Stimulated activated CD8-positive, alpha-beta memory T cell treated with anti-CD3 and anti-CD28 coated beads, Interleukin-7, amount 100 ng/mL, for 48 hours (primary cell): ENCODE measurements around the gene CACNA1I.
A peak's percentile ranks its signal among the peaks of the same experiment; 100 is the strongest.

Experiments
- DNase-seq, 2 donors: peaks; one replicate each; pipeline ENCODE4 v3.0.0-alpha.2; 2020; ENCODE audit warnings: low read depth in 1 of 2; ENCODE audit errors: extremely low read depth in 1 of 2

The CACNA1I gene

GRCh38 chr22:39595622-39596172, 25.1 kb downstream of the CACNA1I start:
- no peak for DNase-seq

- no peak for DNase-seq
Measured at GRCh38 chr22:39596601-39597000, 26.0 kb downstream of the CACNA1I start.

DNA sequence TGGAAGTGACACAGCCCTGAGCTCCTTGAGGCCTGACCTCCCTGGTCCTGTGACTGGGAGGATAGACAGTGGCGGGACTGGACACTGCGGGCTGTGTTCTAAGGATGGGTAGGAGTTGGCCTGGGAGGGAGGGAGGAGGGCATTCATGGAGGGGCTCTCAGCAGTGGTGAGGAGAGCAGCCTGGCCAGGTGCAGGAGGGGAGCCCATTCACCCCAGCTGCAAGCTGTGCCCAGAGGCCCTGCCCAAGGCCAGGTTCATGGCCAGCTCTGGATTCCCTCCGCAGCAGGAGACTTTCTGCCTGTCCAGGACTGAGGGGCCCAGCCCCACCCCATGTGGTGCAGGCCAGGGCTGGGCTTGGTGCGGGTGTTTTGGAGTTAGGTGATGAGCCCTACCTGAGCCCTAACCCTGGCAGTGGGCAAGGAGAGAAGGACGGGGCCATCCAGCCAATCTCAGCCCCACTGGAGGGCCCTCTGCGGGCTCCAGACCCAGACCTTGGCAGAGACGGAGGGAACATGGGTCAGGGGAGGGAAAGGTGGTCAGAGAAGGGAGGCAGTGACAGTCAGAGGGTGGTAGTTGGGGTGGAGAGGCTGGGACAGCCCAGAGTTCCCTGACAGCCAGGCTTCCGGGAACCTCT, 26.8 kb downstream of the CACNA1I start:
- no peak for DNase-seq

DNA sequence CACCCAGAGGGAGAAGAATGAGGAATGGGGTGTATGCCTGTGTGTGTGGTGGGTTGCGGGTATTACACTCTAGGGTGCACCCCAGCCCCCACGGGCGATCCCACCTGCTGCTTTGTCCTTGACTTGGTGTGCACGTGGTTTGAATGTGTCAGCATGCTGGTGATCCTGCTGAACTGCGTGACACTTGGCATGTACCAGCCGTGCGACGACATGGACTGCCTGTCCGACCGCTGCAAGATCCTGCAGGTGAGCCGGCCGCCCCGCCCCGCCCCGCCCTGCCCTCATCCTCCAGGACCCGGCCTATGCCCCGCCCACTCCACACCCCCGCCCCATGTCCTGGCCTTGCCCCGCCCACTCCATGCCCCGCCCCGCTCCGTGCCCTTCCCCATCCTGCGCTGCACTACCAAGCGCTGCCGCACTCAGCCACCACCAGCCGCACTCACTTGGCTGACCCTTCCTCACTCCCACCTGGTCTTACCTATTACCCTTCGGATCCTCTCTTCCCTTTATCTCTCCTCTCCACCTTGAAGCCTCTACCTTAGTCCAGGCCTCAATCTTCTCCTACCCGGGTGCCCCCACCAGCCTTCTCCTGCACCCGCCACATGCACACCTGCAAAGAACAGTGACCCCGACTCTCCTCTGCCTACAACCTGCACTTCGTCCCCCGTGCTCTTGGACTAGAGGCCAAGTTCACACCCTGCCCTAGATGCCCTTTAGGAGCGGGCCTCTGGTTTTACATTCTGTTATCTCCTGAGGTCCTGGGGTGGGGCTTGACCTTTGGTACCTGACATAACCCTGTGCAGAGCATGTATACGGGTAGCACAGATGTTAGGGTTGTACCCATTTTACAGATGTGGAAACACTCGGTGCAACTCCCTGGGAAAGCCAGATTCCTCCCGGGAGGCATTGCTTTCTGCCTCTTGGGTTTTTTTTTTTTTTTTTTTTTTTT, 27.7 kb downstream of the CACNA1I start:
- peak; percentile 37 to 71 for DNase-seq

DNA sequence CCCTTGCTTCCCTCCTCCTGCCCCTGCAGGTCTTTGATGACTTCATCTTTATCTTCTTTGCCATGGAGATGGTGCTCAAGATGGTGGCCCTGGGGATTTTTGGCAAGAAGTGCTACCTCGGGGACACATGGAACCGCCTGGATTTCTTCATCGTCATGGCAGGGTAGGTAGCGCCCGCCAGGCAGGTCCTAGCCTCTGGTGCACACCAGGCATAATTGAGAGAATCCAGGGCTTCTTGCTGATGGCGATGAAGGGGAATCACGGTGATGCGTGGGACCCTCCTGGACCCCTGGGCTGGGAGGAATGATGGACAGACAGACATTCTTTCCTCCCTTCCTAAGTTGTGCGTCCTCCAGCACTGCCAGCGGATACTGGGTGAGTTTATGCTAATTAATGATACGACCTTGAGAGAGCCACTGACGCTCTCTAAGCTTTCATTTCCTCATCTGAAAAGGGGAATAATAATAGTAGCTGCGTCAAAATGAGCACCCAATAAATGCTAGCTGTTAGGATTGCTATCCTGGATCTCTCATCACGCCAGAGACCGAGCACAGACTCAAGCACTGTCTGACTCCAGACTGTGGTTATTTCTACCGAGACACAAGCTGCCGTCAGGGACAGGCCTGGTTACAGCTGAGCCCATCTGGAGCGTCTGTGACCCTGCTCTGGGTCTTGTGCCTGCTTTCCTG, 30.1 kb downstream of the CACNA1I start:
- no peak for DNase-seq

GRCh38 chr22:39601180-39601535, 30.6 kb downstream of the CACNA1I start:
- no peak for DNase-seq

DNA sequence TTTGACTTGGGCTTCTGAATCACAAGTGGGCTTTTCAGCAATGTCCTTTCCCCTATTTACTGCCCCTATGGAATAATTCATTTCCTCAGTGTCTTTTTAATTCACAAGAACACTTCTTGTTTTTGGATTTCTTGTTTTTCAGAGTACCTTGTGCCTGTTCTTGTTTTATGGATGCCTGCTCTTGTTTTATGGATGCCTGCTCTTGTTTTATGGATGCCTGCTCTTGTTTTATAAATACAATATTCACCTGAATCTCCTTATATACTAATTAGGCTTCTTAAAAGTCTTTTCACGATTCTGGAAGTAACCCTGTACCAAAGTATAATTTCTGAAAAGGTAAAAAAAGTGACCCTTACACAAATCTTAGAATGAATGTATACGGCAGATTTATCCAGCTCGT, 32.8 kb downstream of the CACNA1I start:
- no peak for DNase-seq

DNA sequence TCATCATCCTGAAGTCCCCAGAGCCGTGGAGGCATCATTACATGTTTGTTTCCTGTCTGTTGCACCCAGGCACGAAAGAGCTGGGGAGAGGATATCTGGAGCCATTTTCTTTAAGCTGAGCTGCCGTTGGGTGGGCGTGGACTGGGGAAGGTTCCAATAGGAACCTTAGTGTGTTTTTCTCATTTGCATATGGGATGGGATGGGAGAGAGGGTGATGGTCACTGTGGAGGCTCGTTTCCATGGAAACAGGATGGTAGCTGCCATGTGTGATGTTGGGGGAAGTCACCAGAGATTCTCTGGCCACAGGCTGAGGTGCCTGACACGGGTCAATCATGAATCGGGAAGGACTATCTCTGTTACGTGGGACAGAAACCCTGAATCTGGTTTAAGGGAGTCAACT, 39.7 kb downstream of the CACNA1I start:
- no peak for DNase-seq

GRCh38 chr22:39610766-39611165, 40.2 kb downstream of the CACNA1I start:
- no peak for DNase-seq

GRCh38 chr22:39611360-39611759, 40.8 kb downstream of the CACNA1I start:
- DNase-seq: no peak

GRCh38 chr22:39612811-39613548, 42.4 kb downstream of the CACNA1I start:
- no peak for DNase-seq

DNA sequence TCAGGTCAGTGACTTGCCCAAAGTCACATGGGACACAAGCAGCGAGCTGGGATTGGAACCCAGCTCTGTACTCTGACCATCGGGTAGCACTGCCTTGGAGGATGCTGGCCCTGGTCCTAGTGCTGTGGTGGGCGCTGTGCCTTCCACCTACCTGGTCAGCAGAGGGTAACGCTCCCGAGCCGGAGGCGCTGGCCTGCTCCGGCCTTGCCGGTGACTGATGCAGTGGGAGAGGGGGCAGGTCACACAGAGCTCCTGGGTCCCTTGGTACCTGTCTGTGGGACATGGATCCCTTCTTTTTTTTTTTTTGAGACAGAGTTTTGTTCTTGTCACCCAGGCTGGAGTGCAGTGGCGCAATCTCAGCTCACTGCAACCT, 43.0 kb downstream of the CACNA1I start:
- no peak for DNase-seq

- no peak for DNase-seq
Measured at GRCh38 chr22:39614442-39614841, 43.9 kb downstream of the CACNA1I start.

GRCh38 chr22:39616051-39616450, 45.5 kb downstream of the CACNA1I start:
- no peak for DNase-seq

- no peak for DNase-seq
Measured at GRCh38 chr22:39616781-39617180, 46.2 kb downstream of the CACNA1I start.

DNA sequence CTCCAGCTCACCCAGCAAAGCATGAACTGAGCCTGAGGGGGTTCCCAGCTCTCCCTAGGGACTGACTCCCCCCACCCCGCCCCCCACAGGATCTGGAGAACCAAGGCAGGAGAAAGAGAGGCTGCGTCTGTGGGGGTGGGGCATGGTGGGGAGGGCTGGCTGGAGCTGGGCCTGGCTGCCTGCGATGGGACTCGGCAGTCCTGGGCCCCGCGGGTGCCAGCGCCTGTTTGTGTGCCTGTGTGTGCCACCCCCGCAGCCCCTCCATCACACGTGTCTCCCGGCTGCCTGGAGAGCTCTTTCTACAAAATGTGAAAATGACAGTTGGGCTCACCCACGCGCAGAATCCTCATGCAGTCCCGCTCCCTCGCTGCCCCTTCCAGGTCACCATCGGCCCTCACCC, 46.8 kb downstream of the CACNA1I start:
- no peak for DNase-seq

DNA sequence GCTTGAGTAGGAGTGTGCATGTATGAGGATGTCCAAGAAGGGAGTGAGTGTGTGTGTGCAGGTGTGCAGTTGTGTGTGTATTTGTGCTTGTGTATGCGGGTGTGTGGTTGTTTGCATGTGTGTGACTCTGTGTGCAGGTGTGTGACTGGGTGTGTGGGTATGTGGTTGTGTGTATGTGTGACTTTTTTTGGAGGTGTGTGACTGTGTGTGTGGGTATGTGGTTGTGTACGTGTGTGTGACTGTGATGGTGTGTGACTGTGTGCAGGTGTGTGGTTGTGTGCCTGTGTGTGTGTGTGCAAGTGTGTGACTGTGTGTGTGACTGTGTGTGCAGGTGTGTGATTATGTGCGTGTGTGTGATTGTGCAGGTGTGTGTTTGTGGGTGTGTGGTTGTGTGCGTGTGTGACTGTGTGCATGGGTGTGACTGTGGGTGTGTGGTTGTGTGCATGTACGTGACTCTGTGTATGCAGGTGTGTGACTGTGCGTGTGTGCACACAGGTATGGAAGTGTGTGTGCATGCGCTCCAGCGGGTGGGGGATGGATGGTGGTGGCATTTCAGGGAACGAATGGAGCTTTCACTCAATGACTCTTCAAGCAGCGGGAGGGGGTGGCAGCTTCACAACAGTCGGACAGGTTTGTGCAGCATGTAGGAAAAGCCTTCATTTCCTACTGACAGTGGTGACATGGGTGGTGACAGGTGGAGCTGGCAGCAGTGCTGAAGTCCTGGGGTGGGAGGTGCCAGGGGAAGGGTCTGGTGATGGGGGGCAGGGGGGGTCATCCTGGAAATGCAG, 47.6 kb downstream of the CACNA1I start:
- DNase-seq: no peak

GRCh38 chr22:39618996-39619530, 48.5 kb downstream of the CACNA1I start:
- DNase-seq: no peak

- DNase-seq: no peak
Measured at GRCh38 chr22:39620924-39621690, 50.6 kb downstream of the CACNA1I start.
